ENCODE results near the gene TAMALIN. TPM values are rescaled to one million over a fixed set of nuclear protein-coding genes. Genes with fewer than 3 reads are reported as not detected.

The TAMALIN gene
- total RNA-seq, 1 donor from 2014 or later = 52.8 TPM

GRCh38 chr12:52026263-52026662 is 19.5 kb downstream of the TAMALIN start:
- no peak for TF ChIP-seq CTCF (IDR thresholded peaks at IDR 0.05)
- Mint-ChIP-seq H3K9me3 (no peaks in the 10 kb centered on the region), H3K4me1 (peaks cover 44% of the 10 kb centered on the region), H3K27ac (peak overlapping the region; percentile 83), H3K27me3 (no peaks in the 10 kb centered on the region), H3K36me3 (ENCODE audit: low read depth) (no peaks in the 10 kb centered on the region), H3K4me3 (no peak overlapping the region)
- ChIA-PET CTCF (interaction anchor here (1.1 to 13.2 kb wide), 20 partner anchors 8 to 98 kb away, joined by 3 to 342 read pairs (median 16); partner anchors contain the start of genes ATG101, NR4A1, SMIM41 and TAMALIN), POLR2A (interaction anchor here (0.7 to 7.5 kb wide), 8 partner anchors 11 to 92 kb away, joined by 3 to 217 read pairs (median 30); partner anchors contain the start of genes ATG101, NR4A1 and TAMALIN)
- intact Hi-C loops (cut with micrococcal nuclease) = no loop called here
- DNase-seq = no peak
- ATAC-seq (ENCODE audit: low read depth) = no peak

GRCh38 chr12:52027085-52027843 is 20.5 kb downstream of the TAMALIN start:
- DNase-seq (no peak), ATAC-seq (ENCODE audit: low read depth) (no peak)
- ChIA-PET CTCF (interaction anchor here (1.4 to 13.2 kb wide), 10 partner anchors 11 to 97 kb away, joined by 3 to 342 read pairs (median 78); partner anchors contain the start of genes ATG101, SMIM41 and TAMALIN), POLR2A (interaction anchor here (2.9 to 3.2 kb wide), 2 partner anchors 55 to 91 kb away, joined by 22 to 37 read pairs; no protein-coding TSS in a partner anchor)
- Mint-ChIP-seq H3K4me1 (peaks cover 42% of the 10 kb centered on the region), H3K27me3 (no peaks in the 10 kb centered on the region), H3K27ac (no peak overlapping the region), H3K4me3 (no peak overlapping the region), H3K36me3 (ENCODE audit: low read depth) (no peaks in the 10 kb centered on the region), H3K9me3 (no peaks in the 10 kb centered on the region)
- intact Hi-C loops (cut with micrococcal nuclease) = no loop called here
- no peak for TF ChIP-seq CTCF (IDR thresholded peaks at IDR 0.05)

- CTCF ChIA-PET = interaction anchor here (1.1 to 4.8 kb wide), 7 partner anchors 8 to 92 kb away, joined by 3 to 43 read pairs (median 9); no protein-coding TSS in a partner anchor
- ATAC-seq (ENCODE audit: low read depth) (no peak), DNase-seq (no peak)
- Mint-ChIP-seq H3K4me1 (peaks cover 49% of the 10 kb centered on the region), H3K27ac (no peak overlapping the region), H3K9me3 (no peaks in the 10 kb centered on the region), H3K27me3 (no peaks in the 10 kb centered on the region), H3K4me3 (no peak overlapping the region), H3K36me3 (ENCODE audit: low read depth) (no peaks in the 10 kb centered on the region)
- POLR2A ChIA-PET = interaction anchor here (0.7 to 2.2 kb wide), 5 partner anchors 21 to 89 kb away, joined by 3 to 9 read pairs (median 4); partner anchors contain the start of genes ATG101, NR4A1 and TAMALIN
- intact Hi-C loops (cut with micrococcal nuclease) = no loop called here
- no peak for TF ChIP-seq CTCF (IDR thresholded peaks at IDR 0.05)
Observed at GRCh38 chr12:52029685-52030084, 22.9 kb downstream of the TAMALIN start.

GRCh38 chr12:52032446-52032803 is 25.7 kb downstream of the TAMALIN start:
- peaks cover 44% of the 10 kb centered on the region for H3K4me1 Mint-ChIP-seq
- DNase-seq = no peak
- peak; percentile 4 for ATAC-seq (ENCODE audit: low read depth)
- POLR2A ChIA-PET = interaction anchor here (0.5 to 5.0 kb wide), 15 partner anchors 9 to 815 kb away, joined by 3 to 94 read pairs (median 6); partner anchors contain the start of genes ATG101, NR4A1, POU6F1 and TAMALIN
- no peaks in the 10 kb centered on the region for H3K27me3 Mint-ChIP-seq
- CTCF ChIA-PET = interaction anchor here (0.9 to 4.8 kb wide), 17 partner anchors 10 to 89 kb away, joined by 3 to 43 read pairs (median 4); partner anchors contain the start of genes ATG101 and NR4A1
- H3K27ac Mint-ChIP-seq = peak overlapping the region; percentile 88
- no peaks in the 10 kb centered on the region for H3K36me3 Mint-ChIP-seq (ENCODE audit: low read depth)
- peak overlapping the region; percentile 77 for H3K4me3 Mint-ChIP-seq
- TF ChIP-seq CTCF (IDR thresholded peaks at IDR 0.05) = no peak
- H3K9me3 Mint-ChIP-seq = no peaks in the 10 kb centered on the region
- intact Hi-C loops (cut with micrococcal nuclease) = loop anchor here (2.0 kb wide), 1 partner anchor 86 kb away; no protein-coding TSS in a partner anchor
